Measurements from ENCODE around the gene PLEKHM2.

The PLEKHM2 gene

GRCh38 chr1:15762546-15762945 lies 78.4 kb downstream of the PLEKHM2 start:
- FAIRE-seq, result no peak

GRCh38 chr1:15764269-15764764 lies 80.2 kb downstream of the PLEKHM2 start:
- FAIRE-seq, result no peak

GRCh38 chr1:15764890-15765289 lies 80.8 kb downstream of the PLEKHM2 start:
- FAIRE-seq, result no peak

GRCh38 chr1:15765495-15766194 lies 81.5 kb downstream of the PLEKHM2 start:
- no peak for FAIRE-seq

GRCh38 chr1:15767941-15768340 lies 83.8 kb downstream of the PLEKHM2 start:
- FAIRE-seq, result no peak

GRCh38 chr1:15768388-15768787 lies 84.3 kb downstream of the PLEKHM2 start:
- FAIRE-seq, result no peak

GRCh38 chr1:15770313-15770962 lies 86.3 kb downstream of the PLEKHM2 start:
- FAIRE-seq, result no peak

GRCh38 chr1:15771836-15772515 lies 87.9 kb downstream of the PLEKHM2 start:
- no peak for FAIRE-seq

- FAIRE-seq, result no peak
These were observed 91.6 kb downstream of the PLEKHM2 start for GRCh38 chr1:15775706-15776105.

- no peak for FAIRE-seq
These were observed 94.0 kb downstream of the PLEKHM2 start for GRCh38 chr1:15777909-15778707.

All from TTC549 (cell line).